Effector memory CD8-positive, alpha-beta T cell (primary cell): ENCODE measurements around the gene CHD2.
A peak's percentile ranks its signal among the peaks of the same experiment; 100 is the strongest.
"Not testable (repeated sequence)": the region's sequence is repeated elsewhere in the genome, so short reads cannot be mapped to it uniquely, and the experiment has no call there.

Experiments
- ATAC-seq: fragments of 150-1000 bp; cut with Tn5 transposase; replicated peaks from 2 replicates; pipeline ENCODE4 v1.10.0; 2021; ENCODE audit warnings: mild to moderate bottlenecking, moderate library complexity
- DNase-seq, 3 experiments: peaks; one replicate each; pipeline ENCODE4 v3.0.0; 2021
- H3K27ac Mint-ChIP-seq, 2 donors: one replicate each; pipeline ENCODE4 v1.8.0; 2022; ENCODE audit warnings: mild to moderate bottlenecking in 2 of 2, mixed read lengths in 2 of 2, moderate library complexity in 2 of 2
- H3K27me3 Mint-ChIP-seq, 2 donors: one replicate each; pipeline ENCODE4 v1.8.0; 2022; ENCODE audit warnings: mixed read lengths in 2 of 2
- H3K36me3 Mint-ChIP-seq: one replicate; pipeline ENCODE4 v1.8.0; 2022; ENCODE audit warnings: mild to moderate bottlenecking, moderate library complexity, mixed read lengths; ENCODE audit not compliant: insufficient read depth
- H3K4me1 Mint-ChIP-seq, 2 donors: one replicate each; pipeline ENCODE4 v1.8.0; 2022; ENCODE audit warnings: low read depth in 2 of 2, mixed read lengths in 2 of 2
- H3K4me3 Mint-ChIP-seq, 2 donors: one replicate each; pipeline ENCODE4 v1.8.0; 2022; ENCODE audit warnings: mild to moderate bottlenecking in 2 of 2, mixed read lengths in 2 of 2, moderate library complexity in 2 of 2
- H3K9me3 Mint-ChIP-seq, 2 donors: one replicate each; pipeline ENCODE4 v1.8.0; 2022; ENCODE audit warnings: mixed read lengths in 2 of 2

The CHD2 gene

DNA sequence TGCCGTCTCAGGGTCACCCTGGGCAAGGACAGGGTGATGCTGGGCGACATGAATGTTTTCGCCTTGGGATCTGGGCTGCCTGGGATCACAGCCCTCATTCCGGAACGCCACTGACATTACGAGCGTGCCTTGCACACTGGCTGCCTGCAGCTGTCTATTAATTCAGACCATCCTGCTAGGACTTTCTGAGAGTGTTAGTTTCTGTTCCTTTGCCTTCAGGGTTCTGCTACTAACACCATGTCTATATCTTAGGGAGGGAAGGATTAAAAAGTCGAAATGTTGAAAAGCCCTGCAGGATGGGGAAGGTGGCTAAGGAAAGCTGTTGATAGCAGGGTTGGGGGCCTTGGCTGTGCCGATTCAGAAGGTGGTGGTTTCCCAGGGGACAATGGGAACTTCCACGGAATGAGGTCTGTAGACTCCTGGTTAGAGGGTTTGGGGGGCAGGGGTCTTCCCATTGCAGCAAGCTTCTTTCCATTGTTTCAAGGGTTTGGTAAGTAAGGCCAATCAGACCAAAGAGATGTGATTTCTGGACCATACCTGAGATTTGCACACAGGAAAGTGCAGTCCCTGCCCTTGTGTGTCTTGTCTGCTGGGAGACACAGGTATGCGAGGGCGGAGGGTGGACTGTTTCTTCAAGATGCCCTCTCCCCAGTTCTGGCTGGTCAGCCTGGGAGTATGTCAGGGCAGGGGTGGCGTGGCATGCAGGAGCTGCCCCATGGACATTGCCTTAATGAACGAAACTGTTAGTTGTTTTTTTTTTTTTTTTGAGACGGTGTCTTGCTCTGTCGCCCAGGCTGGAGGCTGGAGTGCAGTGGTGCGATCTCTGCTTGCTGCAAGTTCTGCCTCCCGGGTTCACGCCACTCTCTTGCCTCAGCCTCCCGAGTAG lies 137.9 kb downstream of the CHD2 start:
- Mint-ChIP-seq H3K27ac (no peak overlapping the region), H3K9me3 (no peaks in the 10 kb centered on the region), H3K36me3 (peaks cover 6% of the 10 kb centered on the region), H3K27me3 (peaks cover 5 to 34% of the 10 kb centered on the region in 2 donors), H3K4me1 (peaks cover 5 to 14% of the 10 kb centered on the region in 2 donors), H3K4me3 (no peak overlapping the region)
- DNase-seq (no peak), ATAC-seq (no peak)

DNA sequence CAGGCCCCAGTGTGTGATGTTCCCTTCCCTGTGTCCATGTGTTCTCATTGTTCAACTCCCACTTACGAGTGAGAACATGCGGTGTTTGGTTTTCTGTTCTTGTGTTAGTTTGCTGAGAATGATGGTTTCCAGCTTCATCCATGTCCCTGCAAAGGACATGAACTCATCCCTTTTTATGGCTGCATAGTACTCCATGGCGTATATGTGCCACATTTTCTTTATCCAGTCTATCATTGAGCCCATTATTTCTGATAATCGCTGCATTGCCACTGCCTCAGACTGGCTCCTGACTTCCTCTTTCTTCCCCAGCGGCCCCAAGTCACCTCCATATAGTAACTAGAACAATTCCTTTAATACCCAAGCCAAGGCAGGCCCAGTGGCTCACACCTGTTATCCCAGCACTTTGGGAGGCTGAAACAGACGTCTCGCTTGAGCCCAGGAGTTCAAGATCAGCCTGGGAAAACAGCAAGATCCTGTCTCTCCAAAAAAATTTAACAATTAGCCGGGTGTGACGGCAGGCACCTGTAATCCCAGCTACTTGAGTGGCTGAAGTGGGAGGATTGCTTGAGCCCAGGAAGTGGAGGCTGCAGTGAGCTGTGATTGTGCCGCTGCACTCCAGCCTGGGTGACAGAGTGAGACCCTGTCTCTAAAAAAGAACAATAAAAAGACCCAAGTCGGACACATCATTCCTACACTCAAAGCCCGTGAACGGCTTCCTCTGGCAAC lies 139.6 kb downstream of the CHD2 start:
- ATAC-seq, DNase-seq, H3K4me3 Mint-ChIP-seq, H3K36me3 Mint-ChIP-seq, H3K27ac Mint-ChIP-seq, H3K9me3 Mint-ChIP-seq: not testable (repeated sequence)
- peaks cover 5 to 34% of the 10 kb centered on the region in 2 donors for H3K27me3 Mint-ChIP-seq
- H3K4me1 Mint-ChIP-seq = peaks cover 5 to 14% of the 10 kb centered on the region in 2 donors

DNA sequence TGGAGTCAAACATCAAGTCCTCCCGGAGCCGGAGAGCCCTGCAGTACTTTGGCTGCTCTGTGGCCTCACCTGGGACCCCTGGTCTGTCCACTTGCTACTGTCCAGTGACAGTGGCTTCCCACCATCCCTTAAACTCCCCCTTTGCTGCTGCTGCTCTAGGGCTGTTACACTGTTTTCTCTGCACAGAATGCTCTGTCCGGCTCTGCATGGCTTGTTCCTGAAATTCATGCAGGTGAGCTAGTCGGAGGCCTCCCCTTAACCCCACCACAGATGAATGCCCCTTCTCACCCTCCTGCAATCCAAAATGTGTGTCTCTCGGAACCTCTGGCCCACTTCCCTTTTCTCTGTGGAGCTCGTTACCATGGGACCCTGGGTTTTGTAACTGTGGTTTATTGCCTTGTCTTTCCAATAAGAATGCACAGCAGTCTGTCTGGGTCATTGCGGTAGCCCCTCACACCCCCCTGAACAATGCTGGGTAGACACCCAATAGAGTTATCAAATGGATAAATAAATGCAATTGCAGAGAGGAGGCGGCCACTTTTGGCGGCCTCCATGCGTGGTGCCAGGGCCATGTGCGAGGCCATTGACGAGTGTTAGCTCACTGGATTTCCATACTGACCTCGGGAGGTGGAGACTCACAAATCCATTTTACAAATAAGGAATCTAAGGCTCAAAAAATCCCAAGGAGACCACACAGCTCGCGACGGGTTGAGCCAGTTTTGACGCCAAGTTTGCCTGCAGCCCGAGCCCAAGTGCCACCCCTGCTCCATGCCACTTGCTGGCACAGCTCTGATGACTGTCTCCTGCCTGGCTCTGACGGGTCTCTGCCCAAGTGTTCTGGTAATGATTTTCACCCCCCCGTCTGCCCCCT lies 140.4 kb downstream of the CHD2 start:
- no peak for DNase-seq
- Mint-ChIP-seq H3K36me3 (peaks cover 6% of the 10 kb centered on the region), H3K4me1 (peaks cover 5 to 10% of the 10 kb centered on the region in 2 donors), H3K27ac (no peak overlapping the region), H3K4me3 (no peak overlapping the region), H3K27me3 (peaks cover 5 to 34% of the 10 kb centered on the region in 2 donors), H3K9me3 (no peaks in the 10 kb centered on the region)
- ATAC-seq = no peak

DNA sequence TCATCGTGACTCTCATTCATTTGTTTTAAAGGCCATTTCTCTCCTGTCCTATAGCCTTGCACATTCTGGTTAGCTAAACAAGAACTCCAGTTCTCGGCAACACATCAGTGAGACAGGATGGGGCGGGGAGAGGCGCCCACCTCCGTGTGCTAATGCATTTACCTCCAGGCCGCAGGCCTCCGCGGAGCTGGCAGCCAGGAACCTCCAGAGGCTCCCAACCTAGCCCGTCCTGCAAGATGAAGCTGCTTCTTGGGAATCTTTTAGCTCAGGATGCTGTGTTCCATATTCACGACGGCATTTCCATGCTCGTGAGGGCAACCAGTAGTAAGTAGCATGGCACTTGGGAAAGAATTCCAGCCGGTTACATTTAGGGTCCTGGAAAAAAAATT lies 141.0 kb downstream of the CHD2 start:
- no peak for ATAC-seq
- DNase-seq = no peak
- H3K27me3 Mint-ChIP-seq = peaks cover 5 to 29% of the 10 kb centered on the region in 2 donors
- no peak overlapping the region for H3K27ac Mint-ChIP-seq
- H3K9me3 Mint-ChIP-seq = peaks cover 0 to 5% of the 10 kb centered on the region in 2 donors
- no peak overlapping the region for H3K4me3 Mint-ChIP-seq
- H3K4me1 Mint-ChIP-seq = peaks cover 4 to 7% of the 10 kb centered on the region in 2 donors
- H3K36me3 Mint-ChIP-seq = peaks cover 8% of the 10 kb centered on the region

DNA sequence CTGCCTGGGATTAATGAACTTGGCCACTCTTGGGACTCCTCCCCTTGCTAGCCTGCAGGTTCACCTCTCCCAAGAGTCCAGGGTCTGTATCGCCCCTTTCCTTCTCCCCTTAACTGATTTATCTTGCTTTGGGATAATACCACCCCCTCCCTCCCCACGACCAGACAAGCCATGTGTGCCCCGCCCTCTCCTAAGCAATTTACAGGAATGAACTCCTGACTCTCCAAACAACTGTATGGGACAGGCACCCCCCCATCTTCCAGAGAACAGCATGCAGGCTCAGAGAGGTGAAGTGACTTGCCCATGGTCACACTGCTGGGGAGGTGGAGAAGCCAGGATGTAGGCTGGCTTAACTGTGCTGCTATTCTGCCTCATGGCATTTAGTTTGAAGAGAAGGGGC lies 142.1 kb downstream of the CHD2 start:
- ATAC-seq (no peak), DNase-seq (no peak)
- Mint-ChIP-seq H3K4me1 (peaks cover 10 to 11% of the 10 kb centered on the region in 2 donors), H3K27me3 (peaks cover 5 to 21% of the 10 kb centered on the region in 2 donors), H3K4me3 (no peak overlapping the region), H3K27ac (peak overlapping the region in 1 of 2 donors; percentile 9), H3K36me3 (peaks cover 11% of the 10 kb centered on the region), H3K9me3 (peaks cover 0 to 10% of the 10 kb centered on the region in 2 donors)

DNA sequence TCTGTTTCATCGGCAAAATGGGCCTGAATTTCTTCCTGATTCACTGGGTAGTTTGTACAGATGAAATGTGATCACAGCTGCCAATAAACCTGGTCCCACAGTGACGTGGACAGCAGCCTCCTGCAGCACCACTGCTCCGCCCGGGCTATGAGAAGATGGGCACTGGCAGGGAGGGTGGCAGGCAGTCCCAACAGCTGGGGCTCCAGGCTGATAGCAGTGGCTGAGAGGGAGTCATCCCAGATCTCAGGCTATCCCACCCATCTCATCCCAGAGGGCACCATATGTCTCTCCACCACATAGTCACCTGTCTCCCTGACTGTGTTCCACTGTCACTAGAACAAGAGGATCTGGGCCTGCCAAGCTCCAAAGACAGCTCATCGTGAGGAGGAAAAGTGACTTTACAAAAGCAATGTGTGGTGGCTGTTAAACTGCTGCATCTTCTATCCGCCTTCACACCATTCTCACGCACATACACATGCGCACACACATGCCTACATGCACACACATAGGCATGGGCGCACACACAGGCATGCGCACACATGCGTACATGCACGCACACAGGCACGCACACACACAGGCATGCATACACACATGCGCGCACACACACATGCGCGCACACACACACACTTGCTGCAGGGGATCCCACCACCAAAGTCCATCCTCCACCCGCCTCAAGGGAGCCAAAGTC lies 142.7 kb downstream of the CHD2 start:
- DNase-seq (no peak), ATAC-seq (no peak)
- Mint-ChIP-seq H3K36me3 (peaks cover 8% of the 10 kb centered on the region), H3K4me1 (peaks cover 16% of the 10 kb centered on the region in 2 donors), H3K27ac (peak overlapping the region; percentile 9 to 80), H3K27me3 (peaks cover 5 to 21% of the 10 kb centered on the region in 2 donors), H3K9me3 (peaks cover 0 to 10% of the 10 kb centered on the region in 2 donors), H3K4me3 (no peak overlapping the region)

DNA sequence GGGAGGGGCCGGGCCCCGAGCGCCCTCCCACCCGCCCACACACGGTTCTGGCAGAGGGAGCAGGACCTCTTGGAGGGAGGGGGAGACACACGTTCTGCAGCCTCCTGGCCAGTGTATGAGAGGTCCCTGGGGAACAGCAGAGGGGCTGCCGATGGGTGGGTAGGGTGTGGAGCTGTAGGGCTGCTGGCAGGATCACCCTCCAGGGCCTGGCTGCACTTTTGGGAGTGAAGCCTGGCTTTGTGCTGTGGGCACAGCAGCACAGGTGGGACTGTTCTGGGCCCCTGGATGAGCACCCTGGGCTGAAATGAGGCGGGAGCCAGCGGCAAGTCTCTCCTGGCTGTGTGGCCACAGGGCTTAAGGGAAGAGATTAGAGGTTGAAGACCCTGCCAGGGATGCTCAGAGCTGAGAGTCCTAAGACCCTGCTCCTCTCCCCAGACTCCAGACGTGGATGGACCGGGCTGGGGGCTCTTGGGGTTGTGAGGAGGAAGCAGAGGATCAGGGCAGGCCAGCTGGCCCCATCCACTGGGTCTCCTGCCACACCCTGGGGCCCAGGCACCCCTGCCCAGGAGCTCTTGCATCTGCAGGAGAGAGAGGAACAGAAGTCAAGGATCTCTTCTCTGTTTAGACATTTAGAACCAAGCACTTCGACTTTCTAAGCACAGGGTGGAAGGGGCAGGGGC lies 143.6 kb downstream of the CHD2 start:
- DNase-seq (no peak), ATAC-seq (no peak)
- Mint-ChIP-seq H3K9me3 (peaks cover 0 to 10% of the 10 kb centered on the region in 2 donors), H3K27ac (peak overlapping the region in 1 of 2 donors; percentile 80), H3K27me3 (peaks cover 5 to 21% of the 10 kb centered on the region in 2 donors), H3K36me3 (peaks cover 8% of the 10 kb centered on the region), H3K4me3 (no peak overlapping the region), H3K4me1 (peaks cover 20 to 22% of the 10 kb centered on the region in 2 donors)

DNA sequence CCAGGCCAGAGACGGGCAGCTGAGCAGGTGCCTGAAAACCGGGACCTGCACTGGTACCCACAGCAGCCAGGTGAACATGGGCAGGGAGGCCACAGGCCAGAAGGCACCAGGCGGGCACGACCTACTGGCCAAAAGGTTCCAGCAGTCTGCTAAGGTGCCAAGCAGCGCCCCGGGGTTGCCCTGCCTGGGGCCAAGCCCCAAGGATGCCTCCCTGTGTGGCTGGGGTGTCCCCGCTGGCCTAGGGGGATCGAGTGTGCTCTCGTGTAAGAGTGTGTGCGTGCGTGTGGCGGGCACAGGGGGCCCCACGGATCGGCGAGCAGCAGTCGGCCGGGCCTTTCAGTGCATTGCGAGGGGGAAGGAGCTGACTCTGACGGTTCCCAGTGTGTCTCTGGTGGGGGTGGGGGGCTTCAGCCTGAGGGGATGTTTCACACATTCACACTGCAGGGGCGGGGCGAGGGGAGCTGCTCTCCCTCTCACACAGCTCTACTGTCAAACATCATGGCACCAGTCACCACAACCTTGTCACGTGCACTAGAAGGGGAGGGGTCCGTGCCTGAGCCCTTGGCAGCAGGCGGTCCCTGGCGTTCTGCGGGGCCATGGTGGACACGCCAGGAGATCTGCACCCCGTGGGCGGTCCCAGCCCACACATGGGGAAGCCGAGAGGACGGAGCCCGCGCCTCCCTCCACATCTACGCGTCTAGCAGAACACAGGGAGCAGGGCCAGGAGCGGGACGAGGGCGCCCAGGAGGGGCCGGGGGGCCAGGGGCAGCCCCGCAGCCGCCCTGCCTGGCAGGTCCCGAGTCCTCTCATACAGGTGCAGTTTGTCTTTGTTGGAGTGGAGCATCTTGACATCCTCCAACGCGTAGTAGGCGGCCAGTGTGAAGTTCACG lies 144.4 kb downstream of the CHD2 start:
- Mint-ChIP-seq H3K4me1 (peaks cover 28 to 30% of the 10 kb centered on the region in 2 donors), H3K27me3 (peaks cover 5 to 20% of the 10 kb centered on the region in 2 donors), H3K9me3 (peaks cover 0 to 10% of the 10 kb centered on the region in 2 donors), H3K36me3 (peaks cover 8% of the 10 kb centered on the region), H3K4me3 (no peak overlapping the region), H3K27ac (peak overlapping the region in 1 of 2 donors; percentile 80)
- ATAC-seq (no peak), DNase-seq (no peak)

DNA sequence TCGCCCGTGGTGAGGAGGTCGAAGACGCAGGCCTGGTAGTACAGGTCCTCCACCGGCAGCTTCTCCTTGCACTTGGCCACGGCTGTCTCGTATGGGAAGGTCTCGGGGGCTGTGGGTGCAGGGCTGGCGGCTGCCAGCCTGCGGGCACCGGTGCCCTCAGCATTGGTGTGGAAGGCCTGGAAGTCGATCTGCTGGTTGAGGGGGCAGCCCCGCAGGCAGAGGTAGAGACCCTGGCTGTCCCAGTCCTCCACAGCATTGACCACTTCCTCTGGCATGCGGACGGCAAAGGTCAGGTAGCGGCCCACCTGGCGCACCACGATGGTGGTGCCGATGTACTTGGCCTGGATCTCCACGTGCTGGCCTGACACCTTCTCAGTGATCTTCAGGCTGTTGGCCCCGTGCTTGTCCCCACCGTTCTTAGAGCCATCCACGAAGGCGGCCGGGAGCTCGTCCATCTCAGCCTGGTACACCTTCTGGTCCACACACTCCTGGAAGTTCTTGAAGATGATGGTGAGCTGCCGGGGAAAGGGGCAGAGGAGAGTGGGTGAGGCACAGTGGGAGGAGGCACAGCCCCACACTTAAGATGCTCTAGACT lies 145.2 kb downstream of the CHD2 start:
- Mint-ChIP-seq H3K27me3 (peaks cover 4 to 12% of the 10 kb centered on the region in 2 donors), H3K4me3 (no peak overlapping the region), H3K4me1 (peaks cover 35 to 37% of the 10 kb centered on the region in 2 donors), H3K9me3 (peaks cover 0 to 10% of the 10 kb centered on the region in 2 donors), H3K36me3 (peaks cover 8% of the 10 kb centered on the region), H3K27ac (no peak overlapping the region)
- no peak for ATAC-seq
- no peak for DNase-seq

DNA sequence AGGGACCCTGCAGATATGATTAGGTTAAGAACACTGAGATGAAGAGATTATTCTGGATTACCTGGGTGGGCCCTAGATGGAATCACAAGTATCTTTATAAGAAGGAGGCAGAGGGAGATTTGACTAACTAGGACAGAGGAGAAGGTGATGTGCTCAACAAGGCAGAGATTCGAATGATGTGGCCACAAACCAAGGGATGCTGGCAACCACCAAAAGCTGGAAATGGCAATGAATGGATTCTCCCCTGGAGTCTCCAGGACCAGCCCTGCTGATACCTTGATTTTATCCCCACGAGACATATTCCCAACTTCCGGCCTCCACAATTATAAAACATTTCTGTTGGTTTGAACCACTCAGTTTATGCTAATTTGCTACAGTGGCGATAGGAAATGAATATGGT lies 146.0 kb downstream of the CHD2 start:
- Mint-ChIP-seq H3K36me3 (peaks cover 5% of the 10 kb centered on the region), H3K27ac (peak overlapping the region; percentile 30 to 92), H3K4me3 (peak overlapping the region; percentile 8 to 68), H3K4me1 (peaks cover 40 to 41% of the 10 kb centered on the region in 2 donors), H3K27me3 (peaks cover 0 to 4% of the 10 kb centered on the region in 2 donors), H3K9me3 (peaks cover 0 to 10% of the 10 kb centered on the region in 2 donors)
- no peak for DNase-seq
- no peak for ATAC-seq

DNA sequence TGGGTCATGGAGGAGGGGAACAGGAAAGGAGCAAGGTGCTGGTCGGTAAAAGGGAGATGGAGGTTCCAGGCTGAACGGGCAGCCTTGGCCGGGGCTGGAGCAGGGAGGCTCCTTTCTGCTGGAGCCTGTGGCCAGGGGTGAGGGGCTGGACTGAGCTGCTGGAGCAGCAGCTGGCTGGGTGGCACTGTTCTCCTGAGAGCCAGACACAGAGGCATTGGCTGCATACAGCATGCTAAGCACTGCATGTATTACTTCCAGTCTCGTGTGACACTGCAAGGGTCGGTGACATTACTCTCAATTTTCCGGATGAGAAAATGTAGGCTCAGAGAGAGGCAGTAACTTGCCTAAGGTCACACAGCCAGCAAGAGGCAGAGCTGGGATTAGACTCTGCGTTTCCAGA lies 146.6 kb downstream of the CHD2 start:
- Mint-ChIP-seq H3K27ac (peak overlapping the region; percentile 30 to 92), H3K9me3 (peaks cover 0 to 10% of the 10 kb centered on the region in 2 donors), H3K36me3 (peaks cover 5% of the 10 kb centered on the region), H3K27me3 (no peaks in the 10 kb centered on the region), H3K4me1 (peaks cover 40 to 41% of the 10 kb centered on the region in 2 donors), H3K4me3 (peak overlapping the region; percentile 65 to 68)
- ATAC-seq (no peak), DNase-seq (no peak)
